ENCODE measurements around the gene MMP23B. TPM values are rescaled to one million over a fixed set of nuclear protein-coding genes. Genes with fewer than 3 reads are reported as not detected.

MMP23B gene
- total RNA-seq, 1 donor from 2014 or later: 68.7 TPM

GRCh38 chr1:1598051-1598719 lies 33.8 kb upstream of the MMP23B start:
- Mint-ChIP-seq H3K4me3 (ENCODE audit: unreplicated experiment) (peak overlapping the region; percentile 64), H3K27me3 (ENCODE audit: low read depth) (peaks cover 8% of the 10 kb centered on the region), H3K36me3 (ENCODE audit: low read depth) (no peaks in the 10 kb centered on the region), H3K4me1 (ENCODE audit: low read depth) (peaks cover 11% of the 10 kb centered on the region), H3K27ac (ENCODE audit: unreplicated experiment) (no peak overlapping the region), H3K9me3 (ENCODE audit: low read depth) (no peaks in the 10 kb centered on the region)
- peak; percentile 88 for DNase-seq (ENCODE audit: low spot score)
- TF ChIP-seq CTCF (IDR thresholded peaks at IDR 0.05): no peak

GRCh38 chr1:1598720-1599029 lies 33.3 kb upstream of the MMP23B start:
- no peak for DNase-seq (ENCODE audit: low spot score)
- peaks cover 8% of the 10 kb centered on the region for H3K27me3 Mint-ChIP-seq (ENCODE audit: low read depth)
- H3K9me3 Mint-ChIP-seq (ENCODE audit: low read depth): no peaks in the 10 kb centered on the region
- H3K4me3 Mint-ChIP-seq (ENCODE audit: unreplicated experiment): peak overlapping the region; percentile 64
- peaks cover 11% of the 10 kb centered on the region for H3K4me1 Mint-ChIP-seq (ENCODE audit: low read depth)
- TF ChIP-seq CTCF (IDR thresholded peaks at IDR 0.05): no peak
- no peaks in the 10 kb centered on the region for H3K36me3 Mint-ChIP-seq (ENCODE audit: low read depth)
- H3K27ac Mint-ChIP-seq (ENCODE audit: unreplicated experiment): no peak overlapping the region

GRCh38 chr1:1599030-1599934 lies 32.7 kb upstream of the MMP23B start:
- peaks cover 8% of the 10 kb centered on the region for H3K27me3 Mint-ChIP-seq (ENCODE audit: low read depth)
- peak; percentile 52 for TF ChIP-seq CTCF (IDR thresholded peaks at IDR 0.05)
- no peaks in the 10 kb centered on the region for H3K36me3 Mint-ChIP-seq (ENCODE audit: low read depth)
- no peak overlapping the region for H3K27ac Mint-ChIP-seq (ENCODE audit: unreplicated experiment)
- DNase-seq (ENCODE audit: low spot score): peak; percentile 88
- peak overlapping the region; percentile 64 for H3K4me3 Mint-ChIP-seq (ENCODE audit: unreplicated experiment)
- peaks cover 11% of the 10 kb centered on the region for H3K4me1 Mint-ChIP-seq (ENCODE audit: low read depth)
- no peaks in the 10 kb centered on the region for H3K9me3 Mint-ChIP-seq (ENCODE audit: low read depth)

GRCh38 chr1:1599935-1600860 lies 31.8 kb upstream of the MMP23B start, which contains the start of gene FNDC10:
FNDC10 (minus strand) TSS chr1:1600135; CDS start chr1:1600015, 120 bp downstream.
- peaks cover 8% of the 10 kb centered on the region for H3K27me3 Mint-ChIP-seq (ENCODE audit: low read depth)
- H3K9me3 Mint-ChIP-seq (ENCODE audit: low read depth): no peaks in the 10 kb centered on the region
- H3K36me3 Mint-ChIP-seq (ENCODE audit: low read depth): no peaks in the 10 kb centered on the region
- H3K4me1 Mint-ChIP-seq (ENCODE audit: low read depth): peaks cover 11% of the 10 kb centered on the region
- peak within 1 kb of the TSS; percentile 64 for H3K4me3 Mint-ChIP-seq (ENCODE audit: unreplicated experiment)
- no peak for DNase-seq (ENCODE audit: low spot score)
- H3K27ac Mint-ChIP-seq (ENCODE audit: unreplicated experiment): no peak within 1 kb of the TSS
- no peak for TF ChIP-seq CTCF (IDR thresholded peaks at IDR 0.05)
